Esophagus muscularis mucosa (tissue), 4 donors: ENCODE data around the gene ATXN10. TPM values are rescaled to one million over a fixed set of nuclear protein-coding genes. Genes with fewer than 3 reads are reported as not detected.

Source experiments
- DNase-seq: peaks from one replicate; pipeline ENCODE4 v3.0.0-alpha.2; 2017; ENCODE audit errors: extremely low spot score
- H3K27ac ChIP-seq, 4 donors: fragments of 200-600 bp; sonication (generic); replicated peaks in 1 of 4; 1 replicate in 3 of 4; 2 replicates in 1 of 4; pipeline ENCODE4 v1.5.1; 2016 to 2019; ENCODE audit warnings: mild to moderate bottlenecking in 1 of 4
- H3K27me3 ChIP-seq, 4 donors: fragments of 200-600 bp; sonication (generic); one replicate each; pipeline versions ENCODE4 v1.5.1 to v1.6.0; 2016 to 2019
- H3K36me3 ChIP-seq, 4 donors: fragments of 200-600 bp; sonication (generic); one replicate each; pipeline ENCODE4 v1.5.1; 2016 to 2019
- H3K4me1 ChIP-seq, 4 donors: fragments of 200-600 bp; sonication (generic); one replicate each; pipeline ENCODE4 v1.5.1; 2016 to 2019
- H3K4me3 ChIP-seq, 4 donors: fragments of 200-600 bp; sonication (generic); 1 replicate in 2 of 4; 2 replicates in 2 of 4; pipeline ENCODE4 v1.5.1; 2016 to 2019; ENCODE audit warnings: mild to moderate bottlenecking in 4 of 4, moderate library complexity in 1 of 4
- H3K9me3 ChIP-seq, 4 donors: fragments of 200-600 bp; sonication (generic); 1 replicate in 3 of 4; 2 replicates in 1 of 4; pipeline ENCODE4 v1.5.1; 2016 to 2019
- CTCF ChIP-seq, 3 experiments: fragments of 200-600 bp in 2 of 3; fragments of 450-650 bp in 1 of 3; sonication (generic) in 2 of 3; IDR thresholded peaks; one replicate each; pipeline ENCODE4 v1.5.1; 2017 to 2019; ENCODE audit warnings: antibody characterized with exemption in 3 of 3, mild to moderate bottlenecking in 2 of 3, moderate library complexity in 1 of 3
- EP300 ChIP-seq: sonication (generic); formaldehyde crosslinking; IDR thresholded peaks from one replicate; pipeline ENCODE4 v1.6.1; 2017; ENCODE audit warnings: antibody characterized with exemption
- POLR2A ChIP-seq: fragments of 450-650 bp; IDR thresholded peaks from one replicate; pipeline ENCODE4 v1.6.1; 2017; ENCODE audit warnings: antibody characterized with exemption, moderate library complexity, mild to moderate bottlenecking, low read depth
- POLR2AphosphoS5 ChIP-seq, 2 donors: sonication (generic); formaldehyde crosslinking; IDR thresholded peaks; one replicate each; pipeline ENCODE4 v1.6.1; 2017; ENCODE audit warnings: antibody characterized with exemption in 2 of 2
- WGBS: methylation state at CpG from one replicate; pipeline ENCODE4 v1.1.5; 2018; 5-methylcytosine and 5-hydroxymethylcytosine counted together
- intact Hi-C: fragments of 100-400 bp; cut with DNase I; formaldehyde crosslinking; loops from one replicate; pipeline ENCODE4 v1.15.1; 2023
- total RNA-seq, 4 donors: library from RNA; depleted of rRNA; stranded (reverse); fragments of >200 nt; gene quantifications; one replicate each; pipeline versions ENCODE4 v1.1.0 to v1.2.1, GENCODE V29; 2016

The ATXN10 gene
- total RNA-seq, 4 donors from 2014 or later = 67.5 to 126 (median 91.2) TPM

GRCh38 chr22:45650721-45651120 lies 20.9 kb upstream of the ATXN10 start:
- H3K27ac ChIP-seq = no peak overlapping the region
- peaks cover 0 to 56% (median 5%) of the 10 kb centered on the region in 4 donors for H3K27me3 ChIP-seq
- H3K9me3 ChIP-seq = no peaks in the 10 kb centered on the region
- no peaks in the 10 kb centered on the region for H3K36me3 ChIP-seq
- intact Hi-C loops = no loop called here
- no peak for DNase-seq
- WGBS = 87% methylated on average over 12 of the region's 12 CpGs
- H3K4me1 ChIP-seq = peaks cover 3 to 4% (median 4%) of the 10 kb centered on the region in 4 donors
- no peak for TF ChIP-seq EP300
- no peak for TF ChIP-seq CTCF (IDR thresholded peaks at IDR 0.05)
- TF ChIP-seq POLR2A = no peak
- no peak for TF ChIP-seq POLR2AphosphoS5 (IDR thresholded peaks at IDR 0.05)
- no peak overlapping the region for H3K4me3 ChIP-seq

GRCh38 chr22:45651931-45652528 lies 19.6 kb upstream of the ATXN10 start:
- H3K4me3 ChIP-seq = no peak overlapping the region
- H3K27ac ChIP-seq = no peak overlapping the region
- WGBS = 97% methylated on average over 11 of the region's 11 CpGs
- H3K27me3 ChIP-seq = peaks cover 0 to 46% (median 2%) of the 10 kb centered on the region in 4 donors
- H3K9me3 ChIP-seq = no peaks in the 10 kb centered on the region
- DNase-seq = no peak
- H3K36me3 ChIP-seq = no peaks in the 10 kb centered on the region
- H3K4me1 ChIP-seq = no peaks in the 10 kb centered on the region
- intact Hi-C loops = no loop called here
- TF ChIP-seq CTCF (IDR thresholded peaks at IDR 0.05) (no peak), EP300 (no peak)

- Histone ChIP-seq H3K27me3 (peaks cover 0 to 20% (median 2%) of the 10 kb centered on the region in 4 donors), H3K36me3 (no peaks in the 10 kb centered on the region), H3K4me3 (no peak overlapping the region), H3K27ac (no peak overlapping the region), H3K4me1 (no peaks in the 10 kb centered on the region), H3K9me3 (no peaks in the 10 kb centered on the region)
- DNase-seq = no peak
- TF ChIP-seq POLR2AphosphoS5 (IDR thresholded peaks at IDR 0.05) = no peak
- no peak for TF ChIP-seq EP300
- no peak for TF ChIP-seq POLR2A
- TF ChIP-seq CTCF (IDR thresholded peaks at IDR 0.05) = no peak
- 96% methylated on average over 2 of the region's 2 CpGs for WGBS
- intact Hi-C loops = no loop called here
Measured at GRCh38 chr22:45656577-45656976, 15.1 kb upstream of the ATXN10 start.

GRCh38 chr22:45657701-45658100 lies 13.9 kb upstream of the ATXN10 start:
- Histone ChIP-seq H3K4me3 (no peak overlapping the region), H3K36me3 (no peaks in the 10 kb centered on the region), H3K27me3 (peaks cover 0 to 9% (median under 1%) of the 10 kb centered on the region in 4 donors), H3K27ac (no peak overlapping the region), H3K9me3 (peaks cover 0 to 5% (median 0%) of the 10 kb centered on the region in 4 donors), H3K4me1 (no peaks in the 10 kb centered on the region)
- DNase-seq = no peak
- intact Hi-C loops = no loop called here
- TF ChIP-seq POLR2AphosphoS5 (IDR thresholded peaks at IDR 0.05) (no peak), CTCF (IDR thresholded peaks at IDR 0.05) (no peak), POLR2A (no peak), EP300 (no peak)
- WGBS = 79% methylated on average over 4 of the region's 4 CpGs

- 47% methylated on average over 1 of the region's 1 CpG for WGBS
- peaks cover 0 to 15% (median 10%) of the 10 kb centered on the region in 4 donors for H3K9me3 ChIP-seq
Measured at GRCh38 chr22:45664136-45664646, 7.4 kb upstream of the ATXN10 start.

More at GRCh38 chr22:45664136-45664646, 7.4 kb upstream of the ATXN10 start:
- Histone ChIP-seq H3K27ac (no peak overlapping the region), H3K4me3 (no peak overlapping the region), H3K27me3 (no peaks in the 10 kb centered on the region), H3K36me3 (no peaks in the 10 kb centered on the region), H3K4me1 (no peaks in the 10 kb centered on the region)
- DNase-seq = no peak
- TF ChIP-seq POLR2A (no peak), CTCF (IDR thresholded peaks at IDR 0.05) (no peak), EP300 (no peak), POLR2AphosphoS5 (IDR thresholded peaks at IDR 0.05) (no peak)
- intact Hi-C loops = no loop called here
